Measurements from ENCODE around the gene MAP3K9. TPM values are rescaled to one million over a fixed set of nuclear protein-coding genes. Genes with fewer than 3 reads are reported as not detected.

MAP3K9 gene
- total RNA-seq, 1 donor from 2014 or later: 9.4 TPM

DNA sequence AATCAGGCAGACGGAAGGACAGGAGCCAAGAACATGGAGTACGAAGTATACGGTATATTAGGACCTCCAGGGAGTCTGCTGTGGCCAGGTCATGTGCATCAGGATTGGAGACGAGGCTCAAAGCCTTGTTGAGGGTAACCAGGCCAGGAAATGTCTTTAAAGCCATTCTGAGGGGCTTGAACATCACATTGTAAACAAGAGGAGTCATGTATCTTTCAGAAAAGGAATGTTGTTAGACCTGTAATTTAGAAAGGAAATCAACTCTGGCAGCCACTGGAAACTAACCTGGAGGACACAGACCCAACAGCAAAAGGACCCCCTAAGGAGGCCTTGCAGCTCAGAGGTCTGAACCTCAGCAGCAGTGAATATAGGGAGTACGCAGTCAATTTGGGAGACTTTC lies 7.5 kb downstream of the MAP3K9 start:
- DNase-seq (no peak), ATAC-seq (no peak)
- Histone ChIP-seq H3K27ac (no peak overlapping the region), H3K36me3 (no peaks in the 10 kb centered on the region), H3K9me3 (no peaks in the 10 kb centered on the region), H3K4me1 (peaks cover 5% of the 10 kb centered on the region), H3K27me3 (ENCODE audit: low read depth) (peaks cover under 1% of the 10 kb centered on the region), H3K4me3 (no peak overlapping the region)
- intact Hi-C loops (cut with DNase I): no loop called here
- TF ChIP-seq CTCF (IDR thresholded peaks at IDR 0.05): no peak

- Histone ChIP-seq H3K27ac (no peak overlapping the region), H3K4me3 (no peak overlapping the region), H3K9me3 (no peaks in the 10 kb centered on the region), H3K4me1 (no peaks in the 10 kb centered on the region), H3K27me3 (ENCODE audit: low read depth) (no peaks in the 10 kb centered on the region), H3K36me3 (no peaks in the 10 kb centered on the region)
- no peak for ATAC-seq
- no peak for DNase-seq
- intact Hi-C loops (cut with DNase I): no loop called here
- no peak for TF ChIP-seq CTCF (IDR thresholded peaks at IDR 0.05)
These were observed 12.8 kb downstream of the MAP3K9 start for GRCh38 chr14:70796551-70796950.

DNA sequence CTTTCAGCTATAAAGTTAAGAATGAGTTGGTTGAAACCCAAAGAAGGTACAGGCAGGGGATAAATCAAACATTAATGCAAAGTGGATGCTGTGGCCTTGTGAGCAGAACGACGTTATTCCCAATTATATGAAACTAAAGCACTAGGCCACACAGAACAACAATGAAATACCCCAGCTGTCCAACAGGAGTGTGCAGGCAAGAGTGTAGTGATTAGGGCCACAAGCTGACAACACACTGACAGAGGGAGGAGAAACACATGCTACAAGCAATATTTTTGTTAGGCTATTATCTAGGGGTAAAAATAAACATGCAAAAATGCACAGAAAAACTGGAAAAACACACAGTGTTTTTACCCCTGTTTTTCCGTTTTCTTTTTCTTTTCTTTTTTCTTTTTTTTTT lies 15.0 kb downstream of the MAP3K9 start:
- no peak for ATAC-seq
- no peak for TF ChIP-seq CTCF (IDR thresholded peaks at IDR 0.05)
- H3K4me3 ChIP-seq: no peak overlapping the region
- H3K9me3 ChIP-seq: no peaks in the 10 kb centered on the region
- H3K27ac ChIP-seq: no peak overlapping the region
- no peaks in the 10 kb centered on the region for H3K27me3 ChIP-seq (ENCODE audit: low read depth)
- H3K4me1 ChIP-seq: no peaks in the 10 kb centered on the region
- no peak for DNase-seq
- intact Hi-C loops (cut with DNase I): no loop called here
- H3K36me3 ChIP-seq: no peaks in the 10 kb centered on the region

DNA sequence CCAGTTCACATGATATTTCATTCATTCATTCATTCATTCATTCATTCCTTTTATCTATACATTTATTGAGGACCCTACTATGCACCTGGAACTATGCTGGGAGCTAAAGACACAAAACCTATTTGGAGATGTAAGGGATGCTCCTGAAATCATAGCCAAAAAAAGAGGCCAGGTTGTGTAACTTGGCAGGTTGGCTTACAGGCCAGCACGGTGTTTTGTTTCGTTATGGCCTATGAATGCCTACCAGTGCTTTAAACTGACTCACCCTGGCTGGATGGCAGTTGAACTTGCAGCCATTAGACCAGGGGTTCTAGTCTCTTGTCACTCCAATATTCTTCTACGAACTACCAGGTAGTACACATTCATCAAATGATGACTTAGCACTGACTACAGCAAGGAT lies 15.7 kb downstream of the MAP3K9 start:
- DNase-seq (no peak), ATAC-seq (no peak)
- no peaks in the 10 kb centered on the region for H3K9me3 ChIP-seq
- H3K36me3 ChIP-seq: no peaks in the 10 kb centered on the region
- H3K4me3 ChIP-seq: no peak overlapping the region
- intact Hi-C loops (cut with DNase I): no loop called here
- no peaks in the 10 kb centered on the region for H3K27me3 ChIP-seq (ENCODE audit: low read depth)
- TF ChIP-seq CTCF (IDR thresholded peaks at IDR 0.05): no peak
- no peaks in the 10 kb centered on the region for H3K4me1 ChIP-seq
- no peak overlapping the region for H3K27ac ChIP-seq

DNA sequence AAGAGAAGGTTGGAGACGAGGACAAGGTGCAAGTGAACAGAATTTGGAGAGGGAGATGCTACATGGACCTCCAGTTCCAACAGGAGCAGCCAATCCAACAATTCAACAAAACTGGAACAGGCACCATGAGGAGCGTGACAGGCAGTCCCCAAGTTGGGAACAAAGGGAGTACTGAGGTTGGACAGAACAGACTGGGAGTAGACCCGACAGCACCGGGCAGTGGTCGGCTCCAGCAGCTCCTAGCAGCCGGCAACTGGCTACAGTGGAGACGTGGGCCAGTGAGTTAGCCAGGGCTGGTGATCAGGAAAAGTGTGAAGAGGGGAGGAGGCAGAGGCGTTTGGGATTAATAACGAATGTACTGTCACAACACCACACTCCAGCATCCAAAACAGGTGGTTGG lies 16.4 kb downstream of the MAP3K9 start:
- H3K27me3 ChIP-seq (ENCODE audit: low read depth): no peaks in the 10 kb centered on the region
- TF ChIP-seq CTCF (IDR thresholded peaks at IDR 0.05): no peak
- no peak for DNase-seq
- H3K4me1 ChIP-seq: no peaks in the 10 kb centered on the region
- no peak overlapping the region for H3K27ac ChIP-seq
- intact Hi-C loops (cut with DNase I): no loop called here
- ATAC-seq: no peak
- no peaks in the 10 kb centered on the region for H3K36me3 ChIP-seq
- H3K4me3 ChIP-seq: no peak overlapping the region
- H3K9me3 ChIP-seq: no peaks in the 10 kb centered on the region

DNA sequence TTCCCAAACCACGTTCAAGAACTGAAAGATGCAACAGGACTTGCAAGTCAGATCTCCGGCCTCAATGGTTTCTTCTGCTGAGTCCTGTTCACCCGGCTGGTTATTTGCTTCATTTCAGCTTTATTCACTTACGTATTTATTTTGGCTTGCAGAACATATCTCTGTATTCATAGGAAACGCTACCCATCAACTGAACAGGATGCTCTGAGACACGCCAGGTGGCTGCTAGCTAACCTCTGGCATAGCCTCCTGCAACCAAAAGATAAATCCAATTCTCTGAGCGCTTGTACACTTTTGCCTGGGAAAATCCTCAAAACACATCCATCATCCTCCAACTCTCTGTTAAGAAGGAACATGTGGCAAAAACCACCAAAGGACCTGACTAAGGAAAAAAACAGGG lies 17.3 kb downstream of the MAP3K9 start:
- TF ChIP-seq CTCF (IDR thresholded peaks at IDR 0.05): no peak
- no peak overlapping the region for H3K27ac ChIP-seq
- no peaks in the 10 kb centered on the region for H3K9me3 ChIP-seq
- no peak for DNase-seq
- no peaks in the 10 kb centered on the region for H3K36me3 ChIP-seq
- intact Hi-C loops (cut with DNase I): no loop called here
- H3K4me3 ChIP-seq: no peak overlapping the region
- H3K4me1 ChIP-seq: no peaks in the 10 kb centered on the region
- ATAC-seq: no peak
- H3K27me3 ChIP-seq (ENCODE audit: low read depth): no peaks in the 10 kb centered on the region

Data from lower lobe of right lung (tissue), 2 donors.